Measurements from ENCODE around the gene MAP7.

GRCh38 chr6:136359851-136360250 is 190.4 kb downstream of the MAP7 start:
- no peak for TF ChIP-seq CTCF (IDR thresholded peaks at IDR 0.05; ENCODE audit: low read depth, low read length)
- no peak for TF ChIP-seq EZH2phosphoT487 (IDR thresholded peaks at IDR 0.05; ENCODE audit: low read depth)

Data from OCI-LY3 (cell line).